Upper lobe of left lung (tissue), 4 donors: ENCODE data around the gene KMO.

ENCODE experiments used
- EP300 ChIP-seq, 4 donors: sonication (generic); formaldehyde crosslinking; IDR thresholded peaks; one replicate each; pipeline ENCODE4 v1.5.1; 2017; ENCODE audit warnings: antibody characterized with exemption in 4 of 4, control low read depth in 2 of 4
- POLR2A ChIP-seq, 4 donors: fragments of 450-650 bp; IDR thresholded peaks; one replicate each; pipeline ENCODE4 v1.5.1; 2016 to 2017; ENCODE audit warnings: antibody characterized with exemption in 4 of 4, mild to moderate bottlenecking in 2 of 4
- TF ChIP-seq, protein P1 (sequence below), 6 experiments: fragments of 450-650 bp in 4 of 6; fragments of 200-600 bp in 2 of 6; sonication (generic) in 2 of 6; IDR thresholded peaks; one replicate each; pipeline ENCODE4 v1.5.1; 2016 to 2019; ENCODE audit warnings: antibody characterized with exemption in 6 of 6

DNA sequence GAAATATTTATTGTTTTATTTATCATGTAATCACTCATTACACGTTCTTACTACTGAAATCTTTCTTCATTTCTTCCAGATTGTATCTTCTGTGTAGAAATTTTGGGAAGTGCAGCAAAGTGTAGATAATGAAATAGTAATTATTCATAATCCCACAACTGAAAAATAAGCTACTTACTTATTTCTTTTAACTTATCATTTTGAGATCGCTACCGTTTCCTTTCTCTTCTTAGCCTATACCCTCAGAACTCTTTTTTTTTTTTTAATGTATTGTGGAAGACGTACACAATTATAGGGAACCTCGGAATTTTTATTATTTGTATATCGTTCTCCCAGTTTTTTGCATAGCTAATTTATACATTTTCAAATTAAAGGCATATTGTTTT, 12.1 kb upstream of the KMO start:
- TF ChIP-seq, protein P1, sequence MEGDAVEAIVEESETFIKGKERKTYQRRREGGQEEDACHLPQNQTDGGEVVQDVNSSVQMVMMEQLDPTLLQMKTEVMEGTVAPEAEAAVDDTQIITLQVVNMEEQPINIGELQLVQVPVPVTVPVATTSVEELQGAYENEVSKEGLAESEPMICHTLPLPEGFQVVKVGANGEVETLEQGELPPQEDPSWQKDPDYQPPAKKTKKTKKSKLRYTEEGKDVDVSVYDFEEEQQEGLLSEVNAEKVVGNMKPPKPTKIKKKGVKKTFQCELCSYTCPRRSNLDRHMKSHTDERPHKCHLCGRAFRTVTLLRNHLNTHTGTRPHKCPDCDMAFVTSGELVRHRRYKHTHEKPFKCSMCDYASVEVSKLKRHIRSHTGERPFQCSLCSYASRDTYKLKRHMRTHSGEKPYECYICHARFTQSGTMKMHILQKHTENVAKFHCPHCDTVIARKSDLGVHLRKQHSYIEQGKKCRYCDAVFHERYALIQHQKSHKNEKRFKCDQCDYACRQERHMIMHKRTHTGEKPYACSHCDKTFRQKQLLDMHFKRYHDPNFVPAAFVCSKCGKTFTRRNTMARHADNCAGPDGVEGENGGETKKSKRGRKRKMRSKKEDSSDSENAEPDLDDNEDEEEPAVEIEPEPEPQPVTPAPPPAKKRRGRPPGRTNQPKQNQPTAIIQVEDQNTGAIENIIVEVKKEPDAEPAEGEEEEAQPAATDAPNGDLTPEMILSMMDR (IDR thresholded peaks at IDR 0.05), result no peak
- TF ChIP-seq POLR2A (IDR thresholded peaks at IDR 0.05) (no peak), EP300 (IDR thresholded peaks at IDR 0.05) (no peak)
